ENCODE results near the gene GATD1. TPM values are rescaled to one million over a fixed set of nuclear protein-coding genes. Genes with fewer than 3 reads are reported as not detected.
A peak's percentile ranks its signal among the peaks of the same experiment; 100 is the strongest.

The GATD1 gene
- total and polyA plus RNA-seq, 9 of the 15 experiments (the other 6 are each of a cell fraction or from before 2014, with no cell fraction given) = 2.8 to 144 (median 36.9) TPM

DNA sequence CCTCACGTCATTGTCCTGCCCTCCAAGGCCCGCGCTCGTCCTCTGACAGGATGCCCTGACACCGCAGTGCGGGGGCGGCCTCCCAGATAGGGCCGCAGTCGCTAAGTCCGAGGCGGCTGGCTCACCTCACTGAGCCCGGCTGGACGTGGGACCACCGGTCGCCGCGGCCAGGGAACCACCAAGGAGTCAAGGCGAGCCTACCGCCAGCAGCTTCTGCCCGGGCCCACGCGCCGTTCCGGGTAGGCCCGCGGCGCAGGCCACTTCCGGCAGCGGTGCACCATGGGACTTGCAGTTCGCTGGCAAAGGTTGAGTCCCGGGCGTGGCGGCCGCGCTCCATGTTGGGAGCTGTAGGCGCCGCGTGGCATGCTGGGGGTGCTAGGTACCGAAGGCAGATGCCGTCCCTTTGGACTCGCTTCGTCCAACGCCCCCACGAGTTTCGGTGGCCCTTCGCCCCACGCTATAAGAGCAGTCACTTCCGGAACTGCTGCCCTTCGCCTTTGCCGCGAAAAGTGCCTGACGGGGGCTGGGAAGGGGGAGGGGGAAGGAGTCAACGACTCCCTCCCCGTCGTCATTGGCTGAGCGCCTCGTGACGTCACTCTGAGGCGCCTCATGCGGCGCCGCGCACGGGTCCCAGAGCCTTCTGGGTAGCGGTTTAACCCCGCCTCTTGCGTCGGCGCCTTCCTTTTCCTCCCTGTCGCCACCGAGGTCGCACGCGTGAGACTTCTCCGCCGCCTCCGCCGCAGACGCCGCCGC lies 32.2 kb upstream of the GATD1 start, which contains the start of gene RPLP2 (continued):
- TF ChIP-seq, protein P1, sequence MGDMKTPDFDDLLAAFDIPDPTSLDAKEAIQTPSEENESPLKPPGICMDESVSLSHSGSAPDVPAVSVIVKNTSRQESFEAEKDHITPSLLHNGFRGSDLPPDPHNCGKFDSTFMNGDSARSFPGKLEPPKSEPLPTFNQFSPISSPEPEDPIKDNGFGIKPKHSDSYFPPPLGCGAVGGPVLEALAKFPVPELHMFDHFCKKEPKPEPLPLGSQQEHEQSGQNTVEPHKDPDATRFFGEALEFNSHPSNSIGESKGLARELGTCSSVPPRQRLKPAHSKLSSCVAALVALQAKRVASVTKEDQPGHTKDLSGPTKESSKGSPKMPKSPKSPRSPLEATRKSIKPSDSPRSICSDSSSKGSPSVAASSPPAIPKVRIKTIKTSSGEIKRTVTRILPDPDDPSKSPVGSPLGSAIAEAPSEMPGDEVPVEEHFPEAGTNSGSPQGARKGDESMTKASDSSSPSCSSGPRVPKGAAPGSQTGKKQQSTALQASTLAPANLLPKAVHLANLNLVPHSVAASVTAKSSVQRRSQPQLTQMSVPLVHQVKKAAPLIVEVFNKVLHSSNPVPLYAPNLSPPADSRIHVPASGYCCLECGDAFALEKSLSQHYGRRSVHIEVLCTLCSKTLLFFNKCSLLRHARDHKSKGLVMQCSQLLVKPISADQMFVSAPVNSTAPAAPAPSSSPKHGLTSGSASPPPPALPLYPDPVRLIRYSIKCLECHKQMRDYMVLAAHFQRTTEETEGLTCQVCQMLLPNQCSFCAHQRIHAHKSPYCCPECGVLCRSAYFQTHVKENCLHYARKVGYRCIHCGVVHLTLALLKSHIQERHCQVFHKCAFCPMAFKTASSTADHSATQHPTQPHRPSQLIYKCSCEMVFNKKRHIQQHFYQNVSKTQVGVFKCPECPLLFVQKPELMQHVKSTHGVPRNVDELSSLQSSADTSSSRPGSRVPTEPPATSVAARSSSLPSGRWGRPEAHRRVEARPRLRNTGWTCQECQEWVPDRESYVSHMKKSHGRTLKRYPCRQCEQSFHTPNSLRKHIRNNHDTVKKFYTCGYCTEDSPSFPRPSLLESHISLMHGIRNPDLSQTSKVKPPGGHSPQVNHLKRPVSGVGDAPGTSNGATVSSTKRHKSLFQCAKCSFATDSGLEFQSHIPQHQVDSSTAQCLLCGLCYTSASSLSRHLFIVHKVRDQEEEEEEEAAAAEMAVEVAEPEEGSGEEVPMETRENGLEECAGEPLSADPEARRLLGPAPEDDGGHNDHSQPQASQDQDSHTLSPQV (IDR thresholded peaks at IDR 0.05) = peak; percentile 72
- TF ChIP-seq ZNF79 (CRISPR knock-in tag; IDR thresholded peaks at IDR 0.05; ENCODE audit: low read depth) (no peak), STAT6 (CRISPR knock-in tag; IDR thresholded peaks at IDR 0.05) (peak; percentile 12; the same call in 1 of the 2 replicates), ERF (CRISPR knock-in tag; IDR thresholded peaks at IDR 0.05) (peak; percentile 40; the same call in 1 of the 2 replicates), MYNN (IDR thresholded peaks at IDR 0.05) (peak; percentile 44; the same call in 1 of the 2 replicates), MYNN (CRISPR knock-in tag; IDR thresholded peaks at IDR 0.05) (no peak), EWSR1 (IDR thresholded peaks at IDR 0.05; ENCODE audit: borderline replicate concordance, low read depth, partially characterized antibody) (no peak), HNRNPLL (IDR thresholded peaks at IDR 0.05; ENCODE audit: low read depth, low read length, poor library complexity, severe bottlenecking) (peak; percentile 61), TAF15 (IDR thresholded peaks at IDR 0.05; ENCODE audit: low read depth, low read length) (no peak), BCL6 (CRISPR knock-in tag; IDR thresholded peaks at IDR 0.05) (no peak)
- TF ChIP-seq, protein P2, sequence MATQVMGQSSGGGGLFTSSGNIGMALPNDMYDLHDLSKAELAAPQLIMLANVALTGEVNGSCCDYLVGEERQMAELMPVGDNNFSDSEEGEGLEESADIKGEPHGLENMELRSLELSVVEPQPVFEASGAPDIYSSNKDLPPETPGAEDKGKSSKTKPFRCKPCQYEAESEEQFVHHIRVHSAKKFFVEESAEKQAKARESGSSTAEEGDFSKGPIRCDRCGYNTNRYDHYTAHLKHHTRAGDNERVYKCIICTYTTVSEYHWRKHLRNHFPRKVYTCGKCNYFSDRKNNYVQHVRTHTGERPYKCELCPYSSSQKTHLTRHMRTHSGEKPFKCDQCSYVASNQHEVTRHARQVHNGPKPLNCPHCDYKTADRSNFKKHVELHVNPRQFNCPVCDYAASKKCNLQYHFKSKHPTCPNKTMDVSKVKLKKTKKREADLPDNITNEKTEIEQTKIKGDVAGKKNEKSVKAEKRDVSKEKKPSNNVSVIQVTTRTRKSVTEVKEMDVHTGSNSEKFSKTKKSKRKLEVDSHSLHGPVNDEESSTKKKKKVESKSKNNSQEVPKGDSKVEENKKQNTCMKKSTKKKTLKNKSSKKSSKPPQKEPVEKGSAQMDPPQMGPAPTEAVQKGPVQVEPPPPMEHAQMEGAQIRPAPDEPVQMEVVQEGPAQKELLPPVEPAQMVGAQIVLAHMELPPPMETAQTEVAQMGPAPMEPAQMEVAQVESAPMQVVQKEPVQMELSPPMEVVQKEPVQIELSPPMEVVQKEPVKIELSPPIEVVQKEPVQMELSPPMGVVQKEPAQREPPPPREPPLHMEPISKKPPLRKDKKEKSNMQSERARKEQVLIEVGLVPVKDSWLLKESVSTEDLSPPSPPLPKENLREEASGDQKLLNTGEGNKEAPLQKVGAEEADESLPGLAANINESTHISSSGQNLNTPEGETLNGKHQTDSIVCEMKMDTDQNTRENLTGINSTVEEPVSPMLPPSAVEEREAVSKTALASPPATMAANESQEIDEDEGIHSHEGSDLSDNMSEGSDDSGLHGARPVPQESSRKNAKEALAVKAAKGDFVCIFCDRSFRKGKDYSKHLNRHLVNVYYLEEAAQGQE (IDR thresholded peaks at IDR 0.05; ENCODE audit: borderline replicate concordance) = no peak
- TF ChIP-seq, protein P2 (CRISPR knock-in tag; IDR thresholded peaks at IDR 0.05; ENCODE audit: low read depth) = peak; percentile 71; the same call in 1 of the 2 replicates

All from K562 (cell line).